GM19043 (cell line): ENCODE data around the gene HOXA1.

Source experiments
- ATAC-seq: cut with Tn5 transposase; IDR thresholded peaks from one replicate; pipeline ENCODE4 v1.9.1; 2021; ENCODE audit warnings: low read depth; ENCODE audit not compliant: unreplicated experiment

HOXA1 gene

GRCh38 chr7:27094304-27095049 is 1.3 kb downstream of the HOXA1 start:
- ATAC-seq = no peak

- ATAC-seq = no peak
Measured at GRCh38 chr7:27093184-27093895, 2.5 kb downstream of the HOXA1 start.

- ATAC-seq = no peak
Measured at GRCh38 chr7:27092819-27093110, 3.0 kb downstream of the HOXA1 start.

GRCh38 chr7:27091941-27092818 is 3.6 kb downstream of the HOXA1 start:
- ATAC-seq = no peak

GRCh38 chr7:27091105-27091504 is 4.7 kb downstream of the HOXA1 start:
- no peak for ATAC-seq

- no peak for ATAC-seq
Measured at GRCh38 chr7:27088002-27088922, 7.5 kb downstream of the HOXA1 start.

- no peak for ATAC-seq
Measured at GRCh38 chr7:27083646-27084045, 12.2 kb downstream of the HOXA1 start.

GRCh38 chr7:27082171-27082570 is 13.6 kb downstream of the HOXA1 start:
- no peak for ATAC-seq

GRCh38 chr7:27080844-27081436 is 14.9 kb downstream of the HOXA1 start:
- ATAC-seq = no peak

- no peak for ATAC-seq
Measured at GRCh38 chr7:27079234-27079975, 16.4 kb downstream of the HOXA1 start.

GRCh38 chr7:27078616-27079233 is 17.1 kb downstream of the HOXA1 start:
- ATAC-seq = no peak

- ATAC-seq = no peak
Measured at GRCh38 chr7:27073076-27073475, 22.7 kb downstream of the HOXA1 start.

- ATAC-seq = no peak
Measured at GRCh38 chr7:27071622-27072390, 24.0 kb downstream of the HOXA1 start.

GRCh38 chr7:27068259-27068658 is 27.5 kb downstream of the HOXA1 start:
- ATAC-seq = no peak

- no peak for ATAC-seq
Measured at GRCh38 chr7:27066148-27066547, 29.7 kb downstream of the HOXA1 start.

- no peak for ATAC-seq
Measured at GRCh38 chr7:27065709-27066108, 30.1 kb downstream of the HOXA1 start.

- no peak for ATAC-seq
Measured at GRCh38 chr7:27064661-27065060, 31.1 kb downstream of the HOXA1 start.

- no peak for ATAC-seq
Measured at GRCh38 chr7:27064159-27064558, 31.6 kb downstream of the HOXA1 start.
